Breast epithelium (tissue), 3 donors: Measurements from ENCODE around the gene FAM76B.

Experiments
- CTCF ChIP-seq, 3 donors: fragments of 450-650 bp; IDR thresholded peaks; one replicate each; pipeline ENCODE4 v1.5.1; 2016 to 2017; ENCODE audit warnings: antibody characterized with exemption in 3 of 3, mild to moderate bottlenecking in 3 of 3, moderate library complexity in 3 of 3
- POLR2A ChIP-seq: fragments of 450-650 bp; IDR thresholded peaks from one replicate; pipeline ENCODE4 v1.6.1; 2016; ENCODE audit warnings: antibody characterized with exemption, mild to moderate bottlenecking, moderate library complexity
- POLR2AphosphoS5 ChIP-seq, 3 donors: sonication (generic); formaldehyde crosslinking; IDR thresholded peaks; one replicate each; pipeline ENCODE4 v1.6.1; 2017; ENCODE audit warnings: antibody characterized with exemption in 3 of 3

DNA sequence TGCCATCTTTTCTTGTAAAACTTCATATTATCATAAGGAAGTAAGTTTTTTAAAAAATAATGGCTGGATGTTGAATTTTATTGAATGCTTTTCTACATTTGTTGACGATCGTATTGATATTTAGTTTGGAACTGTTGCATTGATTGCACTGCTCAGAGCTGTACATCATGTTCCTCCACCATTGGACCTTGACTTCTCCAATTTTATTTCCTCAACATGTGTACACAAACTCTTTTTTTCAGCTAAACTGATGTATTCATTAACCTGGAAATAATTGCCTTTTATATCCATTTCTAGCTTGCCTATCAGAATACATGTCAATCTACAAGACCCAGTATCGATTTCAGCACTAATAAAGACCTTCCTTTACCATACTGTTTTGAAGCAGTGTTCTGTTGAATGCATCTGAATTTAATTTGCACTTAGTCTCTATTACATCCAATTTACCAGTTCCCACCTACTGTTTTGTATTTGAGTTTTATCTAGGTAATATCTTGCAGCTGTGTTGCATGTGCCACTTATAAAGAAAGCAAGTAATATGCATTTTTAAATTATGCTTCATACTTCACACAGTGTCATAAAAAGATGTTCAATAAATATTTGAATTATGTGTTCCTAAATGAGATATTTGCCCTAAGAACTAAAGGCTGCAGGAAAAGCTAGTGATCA is 6.2 kb upstream of the FAM76B start:
- TF ChIP-seq CTCF (IDR thresholded peaks at IDR 0.05) (no peak), POLR2A (no peak), POLR2AphosphoS5 (IDR thresholded peaks at IDR 0.05) (no peak)
